HepG2 (cell line): ENCODE measurements around the gene FPGS. TPM values are rescaled to one million over a fixed set of nuclear protein-coding genes. Genes with fewer than 3 reads are reported as not detected.

Experiments
- ATAC-seq: fragments of 200-7000 bp; cut with Tn5 transposase; 3 replicates; pipeline ENCODE4 v1.9.1; 2020; ENCODE audit warnings: mild to moderate bottlenecking, moderate library complexity
- BruUV-seq: library from RNA; stranded (reverse); fragments of 400-500 nt; replicated peaks from 2 replicates; lab custom pipeline; 2021; lab: Mats Ljungman, UMichigan
- CTCF ChIA-PET: fragments of 300-600 bp; formaldehyde crosslinking; extraction: SDS; loops from one replicate; lab custom pipeline; 2021; ENCODE audit warnings: low total read pairs, inconsistent platforms, low intra/inter-chr PET ratio; lab: Yijun Ruan, JAX
- POLR2A ChIA-PET: fragments of 350-600 bp; sonication (Branson Sonifier 250); formaldehyde crosslinking; loops from one replicate; lab custom pipeline; 2020; ENCODE audit warnings: antibody characterized with exemption, inconsistent platforms; lab: Yijun Ruan, JAX
- DNase-seq: peaks from one replicate; pipeline ENCODE4 v3.0.0-alpha.2; 2015; ENCODE audit warnings: low spot score
- FAIRE-seq: peaks from 3 replicates; lab custom pipeline; 2011; peaks lifted over from hg19 to GRCh38; lab: Jason Lieb, UNC
- H2AFZ ChIP-seq: one replicate; pipeline ENCODE4 v1.6.1; 2011; ENCODE audit warnings: low read length, inconsistent platforms
- H3K27ac ChIP-seq: fragments of 300-600 bp; 3 replicates; pipeline ENCODE4 v1.8.0; 2011; ENCODE audit warnings: mixed run types, mild to moderate bottlenecking, mixed read lengths, low read length, inconsistent platforms; ENCODE audit not compliant: insufficient read depth; ENCODE audit errors: extremely low read length
- H3K27me3 ChIP-seq, 2 experiments: fragments of 200-600 bp in 1 of 2; 2 replicates in 1 of 2; 3 replicates in 1 of 2; pipeline versions ENCODE4 v1.6.0 to v1.8.0; 2011; ENCODE audit warnings: low read length in 2 of 2, mild to moderate bottlenecking in 2 of 2, moderate library complexity in 2 of 2, inconsistent platforms in 1 of 2; ENCODE audit not compliant: insufficient read depth in 2 of 2, control insufficient read depth in 1 of 2
- H3K36me3 ChIP-seq, 2 experiments: fragments of 200-600 bp in 1 of 2; replicated peaks in 1 of 2; 2 replicates in 1 of 2; 3 replicates in 1 of 2; pipeline versions ENCODE4 v1.5.1 to v1.8.0; 2011; ENCODE audit warnings: low read length in 2 of 2, inconsistent platforms in 1 of 2; ENCODE audit not compliant: insufficient read depth in 2 of 2, control insufficient read depth in 1 of 2
- H3K4me1 ChIP-seq: 2 replicates; pipeline ENCODE4 v1.5.1; 2012; ENCODE audit warnings: low read length, inconsistent platforms; ENCODE audit not compliant: insufficient read depth
- H3K4me2 ChIP-seq: 2 replicates; pipeline ENCODE4 v1.6.0; 2011; ENCODE audit warnings: low read depth, low read length, inconsistent platforms
- H3K4me3 ChIP-seq, 3 experiments: fragments of 200-600 bp in 1 of 3; sonication (generic), shearing (Covaris generic) in 1 of 3; replicated peaks in 1 of 3; 2 replicates each; pipeline ENCODE4 v1.5.1; 2011 to 2016; ENCODE audit warnings: low read length in 3 of 3, inconsistent platforms in 2 of 3, low read depth in 2 of 3, mild to moderate bottlenecking in 2 of 3, control low read depth in 1 of 3, mixed read lengths in 1 of 3; ENCODE audit not compliant: insufficient read depth in 1 of 3
- H3K79me2 ChIP-seq: one replicate; pipeline ENCODE4 v1.6.1; 2011; ENCODE audit warnings: low read length, inconsistent platforms; ENCODE audit not compliant: insufficient read depth
- H3K9ac ChIP-seq: 2 replicates; pipeline ENCODE4 v1.6.0; 2011; ENCODE audit warnings: mild to moderate bottlenecking, low read depth, low read length, inconsistent platforms; ENCODE audit not compliant: insufficient read depth
- H3K9me3 ChIP-seq: 2 replicates; pipeline ENCODE4 v1.5.1; 2012; ENCODE audit warnings: mild to moderate bottlenecking, low read length
- H4K20me1 ChIP-seq: 2 replicates; pipeline ENCODE4 v1.6.0; 2011; ENCODE audit warnings: inconsistent platforms, mild to moderate bottlenecking, low read length, moderate library complexity; ENCODE audit not compliant: insufficient read depth
- E2F2 ChIP-seq: sonication (generic); formaldehyde crosslinking; IDR thresholded peaks from 2 replicates; pipeline ENCODE4 v1.4.0; 2020; ENCODE audit warnings: missing genetic modification reagents, borderline replicate concordance
- GPBP1L1 ChIP-seq: sonication (generic); formaldehyde crosslinking; IDR thresholded peaks from 2 replicates; pipeline ENCODE4 v1.5.0; 2020; ENCODE audit warnings: mild to moderate bottlenecking, missing genetic modification reagents
- HES4 ChIP-seq: sonication (generic); formaldehyde crosslinking; IDR thresholded peaks from 2 replicates; pipeline ENCODE4 v1.9.0; 2021; ENCODE audit warnings: mild to moderate bottlenecking, missing genetic modification reagents, borderline replicate concordance
- HOXA7 ChIP-seq: sonication (generic); formaldehyde crosslinking; IDR thresholded peaks from 2 replicates; pipeline ENCODE4 v1.8.1; 2022; ENCODE audit warnings: mild to moderate bottlenecking, missing genetic modification reagents, moderate library complexity
- JUND ChIP-seq: sonication (generic); formaldehyde crosslinking; IDR thresholded peaks from 2 replicates; pipeline ENCODE4 v1.8.0; 2022; ENCODE audit warnings: mild to moderate bottlenecking, missing genetic modification reagents
- SKIL ChIP-seq: sonication (generic); formaldehyde crosslinking; IDR thresholded peaks from 2 replicates; pipeline ENCODE4 v1.8.0; 2022; ENCODE audit warnings: missing genetic modification reagents, mild to moderate bottlenecking, moderate library complexity, borderline replicate concordance
- TCF12 ChIP-seq, 2 experiments: fragments of 450-650 bp in 1 of 2; sonication (generic) in 1 of 2; formaldehyde crosslinking in 1 of 2; IDR thresholded peaks; 2 replicates each; pipeline versions ENCODE4 v1.6.1 to v1.8.0; 2017 to 2022; ENCODE audit warnings: antibody characterized with exemption in 1 of 2, mild to moderate bottlenecking in 1 of 2, missing genetic modification reagents in 1 of 2, moderate library complexity in 1 of 2
- ZBTB46 ChIP-seq: sonication (generic); formaldehyde crosslinking; IDR thresholded peaks from 2 replicates; pipeline ENCODE4 v1.4.0; 2020; ENCODE audit warnings: mild to moderate bottlenecking, missing genetic modification reagents, borderline replicate concordance
- ZC3H4 ChIP-seq: sonication (generic); formaldehyde crosslinking; IDR thresholded peaks from 2 replicates; pipeline ENCODE4 v1.4.0; 2020; ENCODE audit warnings: missing genetic modification reagents, borderline replicate concordance
- ZMYM2 ChIP-seq: sonication (generic); formaldehyde crosslinking; IDR thresholded peaks from 2 replicates; pipeline ENCODE4 v1.8.0; 2022; ENCODE audit warnings: mild to moderate bottlenecking, missing genetic modification reagents
- ZNF136 ChIP-seq: sonication (generic); formaldehyde crosslinking; IDR thresholded peaks from 2 replicates; pipeline ENCODE4 v1.8.1; 2022; ENCODE audit warnings: low read depth, mild to moderate bottlenecking, moderate library complexity, missing genetic modification reagents
- ZNF451 ChIP-seq: sonication (generic); formaldehyde crosslinking; IDR thresholded peaks from 2 replicates; pipeline ENCODE4 v1.5.0; 2020; ENCODE audit warnings: mild to moderate bottlenecking, missing genetic modification reagents
- ZNF501 ChIP-seq: sonication (generic); formaldehyde crosslinking; IDR thresholded peaks from 2 replicates; pipeline ENCODE4 v1.5.1; 2020; ENCODE audit warnings: mild to moderate bottlenecking, moderate library complexity, missing genetic modification reagents
- ZNF547 ChIP-seq: sonication (generic); formaldehyde crosslinking; IDR thresholded peaks from 2 replicates; pipeline ENCODE4 v1.5.1; 2020; ENCODE audit warnings: mild to moderate bottlenecking, missing genetic modification reagents
- WGBS: methylation state at CpG from one replicate; pipeline ENCODE4 v1.1.6; 2017; ENCODE audit warnings: low lambda C conversion rate; 5-methylcytosine and 5-hydroxymethylcytosine counted together
- in situ Hi-C: cut with HindIII; loops from 2 replicates; pipeline ENCODE4 v1.10.0; 2017; ENCODE audit warnings: low pct_unique_long_range_greater_than_20kb; ENCODE audit not compliant: extremely low pct_ligation_motif_present
- intact Hi-C: fragments of 100-400 bp; cut with micrococcal nuclease; formaldehyde crosslinking; loops from one replicate; pipeline ENCODE4 v1.10.0; 2022; ENCODE audit not compliant: unreplicated experiment
- polyA plus RNA-seq, 8 experiments: library from polyadenylated mRNA; depleted of rRNA in 3 of 8; stranded (reverse) in 7 of 8; unstranded in 1 of 8; fragments of >200 nt; fragmentation: Illumina TruSeq in 4 of 8; extraction: Trizol in 4 of 8; gene quantifications; 2 replicates each; pipeline versions ENCODE4 v1.2.1 to v1.2.3, GENCODE V29; 2011 to 2016; ENCODE audit warnings: low read depth in 4 of 8, missing spikeins in 1 of 8, mixed read lengths in 1 of 8; ENCODE audit not compliant: insufficient read depth in 1 of 8
- total RNA-seq, 5 experiments: library from RNA; depleted of rRNA; stranded (reverse); fragments of >200 nt; fragmentation: Illumina TruSeq; extraction: Trizol; gene quantifications; 2 replicates each; pipeline ENCODE4 v1.2.3, GENCODE V29; 2016; ENCODE audit warnings: low read depth in 1 of 5

Gene FPGS
- total and polyA plus RNA-seq, 2 of the 13 experiments (the other 11 are each of a cell fraction or from before 2014, with no cell fraction given): 35.6 to 36.8 TPM

- intact Hi-C loops (no loop called here), in situ Hi-C loops (no loop called here)
- no peak for FAIRE-seq
- Histone ChIP-seq H2AFZ (no peak overlapping the region), H3K27ac (no peak overlapping the region), H3K27me3 (peaks cover 0 to 49% of the 10 kb centered on the region in 2 experiments; a peak in 3 of 5 replicates), H3K4me3 (no peak overlapping the region), H3K9ac (no peak overlapping the region), H4K20me1 (no peaks in the 10 kb centered on the region), H3K36me3 (no peaks in the 10 kb centered on the region), H3K9me3 (no peaks in the 10 kb centered on the region), H3K4me2 (no peak overlapping the region), H3K4me1 (no peaks in the 10 kb centered on the region), H3K79me2 (no peaks in the 10 kb centered on the region)
- CTCF ChIA-PET: no interaction called here
- no peak for ATAC-seq
- TF ChIP-seq ZC3H4 (CRISPR knock-in tag): no peak
- no peak for TF ChIP-seq HES4
- TF ChIP-seq ZNF451: no peak
- no peak for TF ChIP-seq HOXA7
- TF ChIP-seq ZBTB46 (CRISPR knock-in tag): no peak
- no peak for TF ChIP-seq TCF12 (IDR thresholded peaks at IDR 0.05)
- TF ChIP-seq TCF12 (CRISPR knock-in tag; IDR thresholded peaks at IDR 0.05): no peak
- no peak for TF ChIP-seq JUND (CRISPR knock-in tag)
- TF ChIP-seq ZNF136 (CRISPR knock-in tag): no peak
- no peak for TF ChIP-seq SKIL (CRISPR knock-in tag)
- no peak for TF ChIP-seq ZMYM2
- TF ChIP-seq E2F2 (CRISPR knock-in tag): no peak
- no peak for TF ChIP-seq ZNF501 (CRISPR knock-in tag)
- TF ChIP-seq ZNF547 (CRISPR knock-in tag): no peak
- no peak for TF ChIP-seq GPBP1L1 (CRISPR knock-in tag)
- 43% methylated on average over 3 of the region's 3 CpGs for WGBS
- DNase-seq: no peak
- POLR2A ChIA-PET: no interaction called here
- no TSS peak for BruUV-seq
These were observed 46.4 kb upstream of the FPGS start for GRCh38 chr9:127756233-127756632.
